Neutrophil (primary cell): Measurements from ENCODE around the gene RABGAP1L.
"Not testable (repeated sequence)": the region's sequence is repeated elsewhere in the genome, so short reads cannot be mapped to it uniquely, and the experiment has no call there.

Experiments
- H3K27ac ChIP-seq: fragments of 200-600 bp; sonication (generic); 2 replicates; pipeline ENCODE4 v1.5.1; 2016; ENCODE audit warnings: mild to moderate bottlenecking, moderate library complexity
- H3K27me3 ChIP-seq: fragments of 200-600 bp; sonication (generic); 2 replicates; pipeline ENCODE4 v1.6.0; 2016; ENCODE audit warnings: mild to moderate bottlenecking
- H3K36me3 ChIP-seq: fragments of 200-600 bp; sonication (generic); 2 replicates; pipeline ENCODE4 v1.5.1; 2017
- H3K4me1 ChIP-seq, 2 experiments: fragments of 200-600 bp in 1 of 2; sonication (generic) in 1 of 2; 1 replicate in 1 of 2; 2 replicates in 1 of 2; pipeline versions ENCODE4 v1.5.1 to v1.6.1; 2013 to 2016; ENCODE audit warnings: low read depth in 1 of 2, low read length in 1 of 2, mild to moderate bottlenecking in 1 of 2, moderate library complexity in 1 of 2; ENCODE audit not compliant: control insufficient read depth in 1 of 2, insufficient read depth in 1 of 2
- H3K4me3 ChIP-seq, 2 experiments: fragments of 200-600 bp in 1 of 2; sonication (generic) in 1 of 2; 1 replicate in 1 of 2; 2 replicates in 1 of 2; pipeline ENCODE4 v1.5.1; 2013 to 2016; ENCODE audit warnings: low read depth in 1 of 2, low read length in 1 of 2, mild to moderate bottlenecking in 1 of 2, moderate library complexity in 1 of 2
- H3K9me3 ChIP-seq: fragments of 200-600 bp; sonication (generic); 2 replicates; pipeline ENCODE4 v1.5.1; 2016
- CTCF ChIP-seq: fragments of 200-600 bp; sonication (generic); IDR thresholded peaks from 2 replicates; pipeline ENCODE4 v1.5.1; 2016; ENCODE audit warnings: antibody characterized with exemption

Gene RABGAP1L

GRCh38 chr1:174497478-174497877, 338.2 kb downstream of the RABGAP1L start:
- no peaks in the 10 kb centered on the region for H3K4me1 ChIP-seq
- H3K4me3 ChIP-seq: no peak overlapping the region
- no peaks in the 10 kb centered on the region for H3K9me3 ChIP-seq
- no peaks in the 10 kb centered on the region for H3K36me3 ChIP-seq
- TF ChIP-seq CTCF: no peak
- H3K27ac ChIP-seq: no peak overlapping the region
- H3K27me3 ChIP-seq: no peaks in the 10 kb centered on the region

- H3K9me3 ChIP-seq, H3K36me3 ChIP-seq, H3K4me1 ChIP-seq, H3K27me3 ChIP-seq, H3K4me3 ChIP-seq, H3K27ac ChIP-seq: not testable (repeated sequence)
Measured at GRCh38 chr1:174516755-174517154, 357.4 kb downstream of the RABGAP1L start.

DNA sequence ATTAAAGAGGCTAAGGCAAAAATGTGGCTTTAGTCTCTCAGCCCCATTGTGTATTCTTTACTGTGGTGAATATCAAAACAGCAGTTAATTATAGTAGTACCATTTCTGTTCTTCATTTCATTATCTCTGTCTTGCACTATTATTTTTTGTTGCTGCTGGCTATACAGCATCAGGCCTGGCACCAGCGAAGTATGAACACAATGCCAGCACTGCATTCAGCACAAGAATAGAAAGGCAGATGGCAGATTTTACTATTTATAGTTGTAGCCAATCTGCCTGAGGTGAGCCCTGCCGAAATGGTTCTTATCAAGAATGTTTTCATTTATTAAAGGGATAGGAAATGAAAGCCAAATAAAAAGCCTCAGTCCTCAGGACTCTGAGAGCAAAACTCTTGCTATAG, 360.5 kb downstream of the RABGAP1L start:
- H3K36me3 ChIP-seq: no peaks in the 10 kb centered on the region
- H3K9me3 ChIP-seq: no peaks in the 10 kb centered on the region
- H3K27ac ChIP-seq: no peak overlapping the region
- no peak overlapping the region for H3K4me3 ChIP-seq
- no peaks in the 10 kb centered on the region for H3K27me3 ChIP-seq
- TF ChIP-seq CTCF: no peak
- no peaks in the 10 kb centered on the region for H3K4me1 ChIP-seq

DNA sequence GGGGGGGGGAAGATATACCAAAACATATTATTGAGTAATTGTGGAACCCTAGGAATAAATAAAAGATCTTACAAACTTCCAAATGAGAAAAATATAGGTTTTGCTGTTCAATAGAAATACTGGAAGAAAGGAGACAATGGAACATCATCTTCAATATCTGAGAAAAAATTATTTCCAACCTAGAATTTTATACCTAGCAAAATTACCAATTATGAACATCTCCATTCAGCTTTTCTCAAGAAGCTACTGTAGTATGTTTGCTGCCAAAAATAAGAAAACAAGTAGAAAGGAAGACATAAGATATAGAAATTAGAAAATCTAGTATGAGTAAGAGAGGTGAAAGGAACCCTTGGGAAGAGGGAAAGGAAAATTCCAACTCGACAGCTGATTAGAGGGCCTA, 372.4 kb downstream of the RABGAP1L start:
- Histone ChIP-seq H3K27me3 (no peaks in the 10 kb centered on the region), H3K9me3 (no peaks in the 10 kb centered on the region), H3K4me3 (no peak overlapping the region), H3K4me1 (no peaks in the 10 kb centered on the region), H3K36me3 (no peaks in the 10 kb centered on the region), H3K27ac (no peak overlapping the region)
- no peak for TF ChIP-seq CTCF

- Histone ChIP-seq H3K27ac (no peak overlapping the region), H3K27me3 (no peaks in the 10 kb centered on the region), H3K9me3 (no peaks in the 10 kb centered on the region), H3K4me1 (no peaks in the 10 kb centered on the region), H3K4me3 (no peak overlapping the region), H3K36me3 (no peaks in the 10 kb centered on the region)
- TF ChIP-seq CTCF: no peak
Measured at GRCh38 chr1:174534789-174535188, 375.5 kb downstream of the RABGAP1L start.

- H3K27me3 ChIP-seq: no peaks in the 10 kb centered on the region
- H3K4me1 ChIP-seq: no peaks in the 10 kb centered on the region
- H3K36me3 ChIP-seq: no peaks in the 10 kb centered on the region
- no peaks in the 10 kb centered on the region for H3K9me3 ChIP-seq
- no peak for TF ChIP-seq CTCF
- H3K4me3 ChIP-seq: no peak overlapping the region
- no peak overlapping the region for H3K27ac ChIP-seq
Measured at GRCh38 chr1:174535207-174535606, 375.9 kb downstream of the RABGAP1L start.

DNA sequence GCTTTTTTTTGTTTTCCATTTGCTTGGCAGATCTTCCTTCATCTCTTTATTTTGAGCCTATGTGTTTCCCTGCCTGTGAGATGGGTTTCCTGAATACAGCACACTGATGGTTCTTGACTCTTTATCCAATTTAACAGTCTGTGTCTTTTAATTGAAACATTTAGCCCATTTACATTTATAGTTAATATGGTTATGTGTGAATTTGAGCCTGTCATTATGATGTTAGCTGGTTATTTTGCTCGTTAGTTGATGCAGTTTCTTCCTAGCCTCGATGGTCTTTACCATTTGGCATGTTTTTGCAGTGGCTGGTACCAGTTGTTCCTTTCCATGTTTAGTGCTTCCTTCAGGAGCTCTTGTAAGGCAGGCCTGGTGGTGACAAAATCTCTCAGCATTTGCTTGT, 384.1 kb downstream of the RABGAP1L start:
- not testable (repeated sequence) for H3K27ac ChIP-seq, H3K36me3 ChIP-seq, H3K9me3 ChIP-seq, H3K27me3 ChIP-seq, H3K4me1 ChIP-seq, H3K4me3 ChIP-seq
